Glutamatergic neuron (in vitro differentiated cells): ENCODE measurements around the gene MORC1. TPM values are rescaled to one million over a fixed set of nuclear protein-coding genes. Genes with fewer than 3 reads are reported as not detected.

Experiments
- DNase-seq: peaks from one replicate; pipeline ENCODE4 v3.0.0; 2022
- H3K27ac Mint-ChIP-seq: one replicate; pipeline ENCODE4 v1.8.0; 2020; ENCODE audit warnings: mild to moderate bottlenecking, mixed read lengths, inconsistent platforms; ENCODE audit not compliant: unreplicated experiment
- H3K27me3 Mint-ChIP-seq: one replicate; pipeline ENCODE4 v1.8.0; 2020; ENCODE audit warnings: mild to moderate bottlenecking, moderate library complexity, mixed read lengths, inconsistent platforms; ENCODE audit not compliant: unreplicated experiment
- H3K36me3 Mint-ChIP-seq: one replicate; pipeline ENCODE4 v1.8.0; 2020; ENCODE audit warnings: mild to moderate bottlenecking, mixed read lengths, inconsistent platforms; ENCODE audit not compliant: unreplicated experiment
- H3K4me1 Mint-ChIP-seq: one replicate; pipeline ENCODE4 v1.8.0; 2020; ENCODE audit warnings: mild to moderate bottlenecking, low read depth, mixed read lengths, inconsistent platforms; ENCODE audit not compliant: unreplicated experiment
- H3K4me3 Mint-ChIP-seq: one replicate; pipeline ENCODE4 v1.8.0; 2020; ENCODE audit warnings: mild to moderate bottlenecking, mixed read lengths, inconsistent platforms; ENCODE audit not compliant: unreplicated experiment
- H3K9me3 Mint-ChIP-seq: one replicate; pipeline ENCODE4 v1.8.0; 2020; ENCODE audit warnings: mild to moderate bottlenecking, moderate library complexity, mixed read lengths, inconsistent platforms; ENCODE audit not compliant: unreplicated experiment
- total RNA-seq: library from RNA; stranded (reverse); fragmentation: NEBNext Ultra II Directional; extraction: Animal tissue kit (Norgen Biotek cat#: 25700); gene quantifications from one replicate; pipeline ENCODE4 v1.2.1, GENCODE V29; 2021; ENCODE audit not compliant: unreplicated experiment
- TF ChIP-seq, protein P1 (sequence below): fragments of 200-600 bp; sonication (generic); IDR thresholded peaks from one replicate; pipeline ENCODE4 v1.5.0; 2021; ENCODE audit not compliant: partially characterized antibody, unreplicated experiment

Gene MORC1
- total RNA-seq, 1 donor from 2014 or later, result not detected

- H3K4me1 Mint-ChIP-seq, result no peaks in the 10 kb centered on the region
- H3K9me3 Mint-ChIP-seq, result no peaks in the 10 kb centered on the region
- H3K27ac Mint-ChIP-seq, result no peak overlapping the region
Observed at GRCh38 chr3:109059264-109059663, 58.7 kb downstream of the MORC1 start.

GRCh38 chr3:109057616-109058015 is 60.3 kb downstream of the MORC1 start:
- no peaks in the 10 kb centered on the region for H3K27me3 Mint-ChIP-seq
- no peaks in the 10 kb centered on the region for H3K36me3 Mint-ChIP-seq
- H3K9me3 Mint-ChIP-seq, result no peaks in the 10 kb centered on the region
- no peak for DNase-seq
- H3K4me1 Mint-ChIP-seq, result no peaks in the 10 kb centered on the region
- H3K27ac Mint-ChIP-seq, result no peak overlapping the region
- TF ChIP-seq, protein P1, sequence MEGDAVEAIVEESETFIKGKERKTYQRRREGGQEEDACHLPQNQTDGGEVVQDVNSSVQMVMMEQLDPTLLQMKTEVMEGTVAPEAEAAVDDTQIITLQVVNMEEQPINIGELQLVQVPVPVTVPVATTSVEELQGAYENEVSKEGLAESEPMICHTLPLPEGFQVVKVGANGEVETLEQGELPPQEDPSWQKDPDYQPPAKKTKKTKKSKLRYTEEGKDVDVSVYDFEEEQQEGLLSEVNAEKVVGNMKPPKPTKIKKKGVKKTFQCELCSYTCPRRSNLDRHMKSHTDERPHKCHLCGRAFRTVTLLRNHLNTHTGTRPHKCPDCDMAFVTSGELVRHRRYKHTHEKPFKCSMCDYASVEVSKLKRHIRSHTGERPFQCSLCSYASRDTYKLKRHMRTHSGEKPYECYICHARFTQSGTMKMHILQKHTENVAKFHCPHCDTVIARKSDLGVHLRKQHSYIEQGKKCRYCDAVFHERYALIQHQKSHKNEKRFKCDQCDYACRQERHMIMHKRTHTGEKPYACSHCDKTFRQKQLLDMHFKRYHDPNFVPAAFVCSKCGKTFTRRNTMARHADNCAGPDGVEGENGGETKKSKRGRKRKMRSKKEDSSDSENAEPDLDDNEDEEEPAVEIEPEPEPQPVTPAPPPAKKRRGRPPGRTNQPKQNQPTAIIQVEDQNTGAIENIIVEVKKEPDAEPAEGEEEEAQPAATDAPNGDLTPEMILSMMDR, result no peak
- no peak overlapping the region for H3K4me3 Mint-ChIP-seq

More at GRCh38 chr3:109059264-109059663, 58.7 kb downstream of the MORC1 start:
- TF ChIP-seq, protein P1, result no peak
- Mint-ChIP-seq H3K36me3 (no peaks in the 10 kb centered on the region), H3K27me3 (no peaks in the 10 kb centered on the region), H3K4me3 (no peak overlapping the region)
- no peak for DNase-seq

- Mint-ChIP-seq H3K36me3 (no peaks in the 10 kb centered on the region), H3K4me3 (no peak overlapping the region), H3K27me3 (no peaks in the 10 kb centered on the region), H3K4me1 (no peaks in the 10 kb centered on the region), H3K9me3 (no peaks in the 10 kb centered on the region), H3K27ac (no peak overlapping the region)
- TF ChIP-seq, protein P1, result no peak
- no peak for DNase-seq
Observed at GRCh38 chr3:109057056-109057455, 60.9 kb downstream of the MORC1 start.

- Mint-ChIP-seq H3K4me3 (no peak overlapping the region), H3K27me3 (no peaks in the 10 kb centered on the region), H3K36me3 (no peaks in the 10 kb centered on the region), H3K27ac (no peak overlapping the region), H3K4me1 (no peaks in the 10 kb centered on the region), H3K9me3 (no peaks in the 10 kb centered on the region)
- TF ChIP-seq, protein P1, result peak; percentile 75
- DNase-seq, result peak; percentile 17
Observed at GRCh38 chr3:109050591-109051167, 67.3 kb downstream of the MORC1 start.

- Mint-ChIP-seq H3K4me1 (no peaks in the 10 kb centered on the region), H3K27me3 (no peaks in the 10 kb centered on the region), H3K36me3 (no peaks in the 10 kb centered on the region), H3K9me3 (peaks cover 1% of the 10 kb centered on the region), H3K4me3 (no peak overlapping the region), H3K27ac (no peak overlapping the region)
- TF ChIP-seq, protein P1, result no peak
- DNase-seq, result no peak
Observed at GRCh38 chr3:109047366-109047765, 70.6 kb downstream of the MORC1 start.
